CD4-positive, alpha-beta T cell treated with Interferon alpha-2 for 1 hour (primary cell): ENCODE measurements around the gene GCSH.

ENCODE experiments used
- DNase-seq, 2 donors: peaks; one replicate each; pipeline ENCODE4 v3.0.0-alpha.2; 2020 to 2022

The GCSH gene

DNA sequence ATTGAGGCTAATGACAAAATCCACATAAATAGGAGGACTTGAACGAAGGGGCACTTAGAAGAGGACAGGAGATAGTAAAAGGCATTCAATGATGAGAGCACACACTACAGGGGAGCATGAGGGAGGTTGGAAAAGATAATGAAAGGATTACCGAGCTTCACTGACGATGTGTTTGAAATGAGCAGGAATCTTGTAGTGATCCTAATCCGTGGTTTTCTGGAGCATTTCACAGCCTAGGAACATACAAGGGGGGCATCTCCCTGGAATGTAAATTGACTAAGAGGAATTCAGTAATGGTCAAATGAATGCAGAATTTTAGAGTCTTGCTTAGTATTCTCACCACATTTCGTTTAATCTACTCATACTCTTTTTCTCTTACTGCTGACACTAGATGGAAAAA, 55.4 kb downstream of the GCSH start:
- DNase-seq: no peak

DNA sequence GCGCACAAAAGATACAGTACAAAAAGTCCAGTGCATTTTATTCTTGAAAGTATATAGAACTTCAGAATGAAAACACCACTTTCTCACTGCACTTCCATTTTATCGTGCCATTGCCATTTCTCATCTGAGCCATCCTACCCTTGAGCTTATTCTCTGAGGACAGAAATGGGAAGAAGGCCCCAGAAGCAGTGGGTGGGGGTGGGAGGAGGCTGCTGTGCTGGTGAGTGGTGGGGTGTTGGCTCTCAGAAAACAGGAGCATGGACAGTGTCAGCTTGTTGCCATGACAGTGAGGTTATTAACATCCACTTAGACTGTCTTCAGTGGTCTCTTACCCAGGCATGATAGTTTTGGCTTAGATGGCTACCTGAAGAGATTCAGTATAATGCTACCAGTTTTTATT, 56.1 kb downstream of the GCSH start:
- DNase-seq: no peak

DNA sequence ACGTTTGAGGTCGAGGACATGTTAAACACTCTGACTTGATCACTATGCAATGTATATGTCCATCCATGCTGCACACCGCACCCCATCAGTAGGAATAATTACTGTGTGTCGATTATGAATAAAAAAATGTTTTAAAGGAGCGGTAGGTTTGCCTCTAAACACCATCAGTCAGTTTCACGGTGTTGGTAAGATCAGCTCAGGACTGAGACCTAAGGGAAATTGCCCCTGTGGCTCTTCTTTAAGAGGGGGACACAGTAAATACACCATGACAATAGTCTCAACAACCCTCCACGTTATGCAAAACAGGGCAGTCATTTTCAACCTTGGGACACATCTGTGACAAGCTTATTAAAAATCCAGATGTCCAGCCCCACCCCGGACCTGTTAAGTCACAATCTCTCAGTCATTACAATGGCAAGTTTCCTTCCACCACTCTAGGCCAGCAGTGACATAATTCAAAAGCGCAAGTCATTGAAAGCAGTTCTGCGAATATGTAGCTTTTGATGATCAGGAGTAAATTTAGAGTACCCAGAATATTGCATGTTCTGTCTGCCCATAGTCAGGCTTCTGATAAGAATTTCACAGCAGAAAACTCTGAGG, 59.3 kb downstream of the GCSH start:
- DNase-seq: no peak

DNA sequence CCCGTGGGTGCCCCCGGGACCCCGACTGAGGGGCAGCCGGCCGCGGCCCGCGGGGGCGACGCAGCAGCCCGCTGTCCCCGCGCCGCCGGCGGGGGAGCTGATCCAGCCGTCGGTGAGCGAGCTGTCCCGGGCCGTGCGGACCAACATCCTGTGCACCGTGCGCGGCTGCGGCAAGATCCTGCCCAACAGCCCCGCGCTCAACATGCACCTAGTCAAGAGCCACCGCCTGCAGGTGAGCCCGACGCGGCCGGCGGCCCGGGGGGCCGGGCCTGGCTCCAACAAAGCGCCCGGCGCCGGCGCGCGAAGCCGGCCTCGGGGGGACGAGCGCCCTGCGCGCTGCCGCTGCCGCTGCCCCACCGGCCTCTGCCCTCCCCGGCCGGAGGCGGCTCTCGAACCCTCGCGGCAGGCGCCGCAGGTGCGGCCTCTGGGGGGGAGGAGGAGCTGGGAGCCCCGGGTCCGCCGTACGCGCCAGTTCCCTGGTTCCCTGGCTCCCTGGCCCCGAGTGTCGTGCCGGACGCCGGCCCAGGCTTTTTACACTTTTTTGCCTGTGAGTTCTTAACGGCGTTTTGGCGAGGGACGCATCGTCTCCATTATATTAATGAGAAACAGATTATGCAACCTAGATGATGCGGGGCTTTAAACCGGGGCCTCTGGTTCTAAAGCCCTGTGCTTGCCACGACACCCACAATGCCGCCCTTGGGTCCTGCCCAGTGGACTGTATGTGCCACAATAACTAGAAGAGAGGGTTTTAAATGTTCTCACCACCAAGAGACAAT, 60.0 kb downstream of the GCSH start:
- DNase-seq: peak; percentile 31 to 65

DNA sequence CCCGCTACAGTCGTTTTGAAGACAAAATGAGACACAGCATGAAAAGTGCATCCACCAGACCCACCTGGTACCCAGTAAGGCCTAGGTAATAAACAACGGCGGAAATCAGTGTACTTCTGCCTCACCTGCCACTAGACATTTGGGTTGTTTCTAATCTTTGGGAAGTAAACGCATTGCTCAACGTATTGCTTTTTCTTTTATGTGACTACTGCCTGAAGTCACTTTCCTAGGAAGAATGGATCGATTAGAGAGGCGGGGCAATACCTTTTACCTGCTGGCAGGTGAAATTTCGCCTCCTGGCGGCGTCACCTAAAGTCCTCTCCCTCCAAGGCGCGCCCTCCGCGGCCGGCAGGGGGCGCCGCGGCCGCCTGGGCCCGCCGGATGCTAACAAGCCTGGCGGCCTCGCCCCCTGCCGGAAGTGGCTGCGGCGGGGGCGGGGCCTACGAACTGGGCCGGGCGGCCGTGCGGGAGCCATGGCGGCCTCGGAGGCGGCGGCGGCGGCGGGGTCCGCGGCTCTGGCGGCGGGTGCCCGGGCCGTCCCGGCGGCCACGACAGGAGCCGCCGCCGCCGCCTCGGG, 60.7 kb downstream of the GCSH start, which contains the start of gene ATMIN:
TSS of gene ATMIN (plus strand) at position 445 of the 577 bp plus-strand sequence. CDS start at position 474, 29 bp downstream.
- DNase-seq: peak; percentile 88 to 92
